Right atrium auricular region (tissue), 2 donors: ENCODE data around the gene TMCO6. TPM values are rescaled to one million over a fixed set of nuclear protein-coding genes. Genes with fewer than 3 reads are reported as not detected.
A peak's percentile ranks its signal among the peaks of the same experiment; 100 is the strongest.

Experiments used
- DNase-seq: peaks from one replicate; pipeline ENCODE4 v3.0.0-alpha.2; 2019; ENCODE audit warnings: low spot score
- H3K27ac ChIP-seq, 2 donors: fragments of 200-600 bp; sonication (generic); 1 replicate in 1 of 2; 2 replicates in 1 of 2; pipeline ENCODE4 v1.5.1; 2016 to 2019
- H3K27me3 ChIP-seq, 2 donors: fragments of 200-600 bp; sonication (generic); one replicate each; pipeline versions ENCODE4 v1.5.1 to v1.6.0; 2017 to 2019
- H3K36me3 ChIP-seq: fragments of 200-600 bp; sonication (generic); one replicate; pipeline ENCODE4 v1.5.1; 2016
- H3K4me1 ChIP-seq, 2 donors: fragments of 200-600 bp; sonication (generic); one replicate each; pipeline versions ENCODE4 v1.5.1 to v1.6.0; 2017 to 2019
- H3K4me3 ChIP-seq, 2 donors: fragments of 200-600 bp; sonication (generic); 1 replicate in 1 of 2; 2 replicates in 1 of 2; pipeline ENCODE4 v1.5.1; 2017 to 2019; ENCODE audit warnings: mild to moderate bottlenecking in 1 of 2, moderate library complexity in 1 of 2
- H3K9me3 ChIP-seq, 2 donors: fragments of 200-600 bp; sonication (generic); one replicate each; pipeline ENCODE4 v1.5.1; 2019
- CTCF ChIP-seq, 2 donors: fragments of 200-600 bp; sonication (generic); IDR thresholded peaks; one replicate each; pipeline ENCODE4 v1.5.1; 2019; ENCODE audit warnings: antibody characterized with exemption in 2 of 2
- total RNA-seq, 2 donors: library from RNA; depleted of rRNA; stranded (reverse); fragments of >200 nt; gene quantifications; one replicate each; pipeline ENCODE4 v1.1.0, GENCODE V29; 2016

TMCO6 gene
- total RNA-seq, 2 donors from 2014 or later = 10.6 to 26.0 TPM

DNA sequence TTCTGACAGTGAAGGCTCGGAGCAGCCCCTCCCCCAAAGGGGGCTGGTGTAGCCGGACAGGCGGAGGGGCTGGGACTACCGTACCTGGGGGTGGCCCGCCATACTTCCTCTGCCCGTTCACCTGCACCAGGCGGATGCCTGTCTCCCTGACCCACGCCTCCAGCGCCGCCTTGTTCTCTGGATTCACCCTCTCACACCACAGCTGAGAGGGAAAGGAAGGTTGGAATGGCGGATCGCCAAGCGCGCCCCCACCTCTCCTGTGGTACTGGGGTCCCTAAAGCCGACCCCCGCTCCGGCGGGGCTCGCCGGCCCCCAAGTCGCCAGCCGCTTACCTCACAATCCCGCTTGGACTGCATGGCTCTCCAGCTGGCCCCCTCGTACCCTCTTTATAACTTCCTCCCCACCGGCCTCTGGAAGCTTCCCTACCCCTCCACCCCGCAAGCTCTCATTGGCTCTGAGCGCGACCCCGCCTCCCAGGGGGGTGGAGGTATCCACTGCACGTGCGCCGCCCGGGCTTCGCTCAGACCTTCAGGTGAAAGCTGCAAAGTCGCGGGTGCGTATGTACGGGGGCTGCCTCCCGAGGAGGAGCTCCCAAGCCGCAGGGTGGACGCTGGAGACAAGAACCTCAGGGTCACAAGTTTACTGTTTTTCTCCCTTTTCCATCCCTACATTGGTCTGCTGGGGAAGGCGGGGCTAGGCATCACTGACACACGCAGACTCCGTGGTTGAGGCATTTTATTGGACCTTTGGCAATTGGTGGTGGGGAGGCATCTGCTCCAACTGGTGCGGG lies 34.1 kb downstream of the TMCO6 start, which contains the start of gene DND1:
Gene DND1, minus strand, starts transcription at position 390 of the 790 bp plus-strand sequence. Its CDS starts 34 bp downstream, at position 356.
- Histone ChIP-seq H3K9me3 (no peaks in the 10 kb centered on the region), H3K4me1 (no peaks in the 10 kb centered on the region), H3K36me3 (peaks cover 79% of the 10 kb centered on the region), H3K27ac (no peak within 1 kb of the TSS), H3K27me3 (no peaks in the 10 kb centered on the region), H3K4me3 (peak within 1 kb of the TSS in 1 of 2 donors; percentile 21)
- TF ChIP-seq CTCF (IDR thresholded peaks at IDR 0.05) = no peak
- no peak for DNase-seq

GRCh38 chr5:140674211-140674610 lies 35.0 kb downstream of the TMCO6 start:
- H3K27me3 ChIP-seq = no peaks in the 10 kb centered on the region
- peaks cover 79% of the 10 kb centered on the region for H3K36me3 ChIP-seq
- no peak overlapping the region for H3K27ac ChIP-seq
- TF ChIP-seq CTCF (IDR thresholded peaks at IDR 0.05) = no peak
- no peaks in the 10 kb centered on the region for H3K9me3 ChIP-seq
- no peaks in the 10 kb centered on the region for H3K4me1 ChIP-seq
- H3K4me3 ChIP-seq = no peak overlapping the region
- no peak for DNase-seq

DNA sequence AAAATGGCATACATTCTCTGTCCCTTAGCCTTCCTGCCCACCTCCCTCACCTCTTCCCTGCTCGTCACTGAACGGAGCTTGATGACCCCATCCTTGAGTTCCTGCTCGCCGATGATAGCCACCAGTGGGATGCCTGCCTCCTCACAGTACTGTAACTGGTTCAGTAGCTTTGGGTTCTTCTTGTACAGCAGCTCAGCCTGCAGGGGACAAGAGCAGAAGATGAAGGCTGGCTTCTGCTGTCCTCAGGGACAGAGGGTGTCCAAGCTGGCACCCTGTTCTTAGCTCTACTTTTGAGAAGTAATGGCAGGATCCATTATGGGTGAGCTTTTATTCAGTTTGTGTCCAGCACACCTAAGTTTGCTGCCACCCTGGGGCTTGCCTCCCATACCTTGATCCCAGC lies 35.4 kb downstream of the TMCO6 start:
- Histone ChIP-seq H3K36me3 (peaks cover 79% of the 10 kb centered on the region), H3K4me3 (no peak overlapping the region), H3K4me1 (no peaks in the 10 kb centered on the region), H3K9me3 (no peaks in the 10 kb centered on the region), H3K27me3 (no peaks in the 10 kb centered on the region), H3K27ac (no peak overlapping the region)
- no peak for TF ChIP-seq CTCF (IDR thresholded peaks at IDR 0.05)
- DNase-seq = no peak

- no peaks in the 10 kb centered on the region for H3K4me1 ChIP-seq
- H3K27ac ChIP-seq = no peak overlapping the region
- H3K36me3 ChIP-seq = peaks cover 81% of the 10 kb centered on the region
- no peaks in the 10 kb centered on the region for H3K27me3 ChIP-seq
- DNase-seq = no peak
- no peak overlapping the region for H3K4me3 ChIP-seq
- no peak for TF ChIP-seq CTCF (IDR thresholded peaks at IDR 0.05)
- no peaks in the 10 kb centered on the region for H3K9me3 ChIP-seq
These were observed 38.7 kb downstream of the TMCO6 start for GRCh38 chr5:140677947-140678346.

DNA sequence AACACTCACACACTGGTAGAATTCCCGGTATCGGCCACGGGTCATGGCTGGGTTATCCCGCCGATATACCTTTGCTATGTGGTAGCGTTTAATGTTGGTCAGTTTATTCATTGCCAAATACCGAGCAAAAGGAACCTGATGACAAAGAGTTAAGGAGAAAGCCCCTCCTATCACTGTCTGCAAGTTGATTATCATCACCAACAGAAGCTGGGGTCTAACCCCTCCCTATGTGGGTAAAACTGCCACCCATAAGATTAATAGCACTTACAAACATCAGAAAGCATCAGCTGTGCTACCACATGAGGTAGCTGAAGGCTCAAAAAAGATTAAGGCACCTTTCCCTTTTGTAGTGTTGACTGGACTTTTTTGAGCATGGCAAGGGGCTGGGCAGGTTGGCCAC lies 39.7 kb downstream of the TMCO6 start:
- Histone ChIP-seq H3K4me3 (no peak overlapping the region), H3K27ac (no peak overlapping the region), H3K9me3 (no peaks in the 10 kb centered on the region), H3K4me1 (no peaks in the 10 kb centered on the region), H3K36me3 (peaks cover 71% of the 10 kb centered on the region), H3K27me3 (no peaks in the 10 kb centered on the region)
- no peak for TF ChIP-seq CTCF (IDR thresholded peaks at IDR 0.05)
- DNase-seq = no peak
